GM10248 (cell line): ENCODE results near the gene TRHDE.

Experiments
- CTCF ChIA-PET: fragments of 300-600 bp; sonication (Branson Sonifier 250); formaldehyde crosslinking; extraction: SDS; loops from one replicate; lab custom pipeline; 2021; ENCODE audit warnings: antibody characterized with exemption; lab: Yijun Ruan, JAX
- POLR2A ChIA-PET: fragments of 350-650 bp; sonication (Branson Sonifier 250); formaldehyde crosslinking; extraction: SDS; loops from one replicate; lab custom pipeline; 2020; ENCODE audit warnings: antibody characterized with exemption; lab: Yijun Ruan, JAX
- DNase-seq: peaks from one replicate; pipeline ENCODE4 v3.0.0; 2012; ENCODE audit errors: extremely low spot score
- CTCF ChIP-seq: IDR thresholded peaks from 2 replicates; pipeline ENCODE4 v1.5.1; 2012; ENCODE audit warnings: mild to moderate bottlenecking, low read depth; ENCODE audit errors: extremely low read depth, missing control alignments, control extremely low read depth

TRHDE gene

DNA sequence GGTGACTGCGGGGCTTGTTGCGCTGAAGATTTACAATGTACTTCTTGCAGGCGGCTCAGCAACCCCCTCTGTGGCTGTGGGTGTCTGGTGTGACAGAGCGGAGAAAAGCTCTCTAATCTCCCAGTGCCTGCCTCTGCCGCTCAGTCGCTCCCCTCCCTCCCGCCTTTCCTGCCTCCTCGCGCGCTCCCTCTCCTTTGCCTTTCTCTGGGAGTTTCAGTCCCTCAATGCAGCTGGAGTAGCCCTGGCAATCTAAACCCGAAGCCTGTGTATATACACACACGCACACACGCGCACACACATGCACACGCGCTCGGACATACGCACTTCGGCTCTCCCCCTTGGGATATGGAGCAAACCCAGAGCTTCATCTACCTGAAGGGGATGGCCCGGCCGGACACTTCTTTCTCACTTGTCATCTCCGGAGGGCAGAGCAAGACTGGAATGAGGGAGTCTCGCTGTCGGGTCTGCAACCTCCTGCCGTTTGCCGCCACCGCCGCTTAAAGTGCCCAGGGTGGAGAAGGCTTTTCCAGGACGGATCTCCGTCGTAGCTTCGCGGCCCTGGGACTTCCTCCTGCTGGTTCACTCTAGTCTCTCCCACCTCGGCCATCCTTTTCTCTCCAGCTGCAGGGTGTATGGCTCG, 599 bp upstream of the TRHDE start:
- no peak for TF ChIP-seq CTCF
- CTCF ChIA-PET, result no interaction called here
- POLR2A ChIA-PET, result no interaction called here
- DNase-seq, result peak; percentile 11

GRCh38 chr12:72272731-72273498, 745 bp downstream of the TRHDE start:
- CTCF ChIA-PET, result interaction anchor here (1.4 to 3.0 kb wide), 2 partner anchors 9 to 12 kb away, joined by 3 to 9 read pairs; no protein-coding TSS in a partner anchor
- no peak for TF ChIP-seq CTCF
- DNase-seq, result peak; percentile 22
- POLR2A ChIA-PET, result no interaction called here

DNA sequence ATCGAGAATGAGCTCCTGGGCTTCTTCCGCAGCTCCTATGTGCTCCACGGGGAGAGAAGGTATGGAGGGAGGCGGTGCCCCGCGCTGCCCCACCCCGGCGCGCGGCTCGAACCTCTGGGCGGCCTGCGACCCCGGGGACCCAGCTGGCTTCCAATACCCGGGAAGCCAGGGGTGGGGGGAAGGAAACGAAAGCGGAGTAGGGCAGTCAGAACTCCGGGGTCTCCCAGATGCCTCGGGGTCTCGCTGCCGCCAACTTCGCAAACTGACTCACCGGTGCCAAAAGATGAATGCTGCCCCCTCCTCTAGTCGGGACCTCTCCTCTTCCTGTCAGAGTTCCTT, 1.3 kb downstream of the TRHDE start:
- DNase-seq, result peak; percentile 8
- POLR2A ChIA-PET, result no interaction called here
- TF ChIP-seq CTCF, result no peak
- CTCF ChIA-PET, result interaction anchor here (1.4 to 3.0 kb wide), 3 partner anchors 9 to 43 kb away, joined by 3 to 9 read pairs (median 5); no protein-coding TSS in a partner anchor

GRCh38 chr12:72273851-72274351, 1.7 kb downstream of the TRHDE start:
- POLR2A ChIA-PET, result no interaction called here
- CTCF ChIA-PET, result interaction anchor here (1.4 to 3.0 kb wide), 3 partner anchors 10 to 42 kb away, joined by 3 to 9 read pairs (median 5); no protein-coding TSS in a partner anchor
- DNase-seq, result peak; percentile 9
- TF ChIP-seq CTCF, result no peak

- POLR2A ChIA-PET, result no interaction called here
- CTCF ChIA-PET, result interaction anchor here (1.7 to 3.0 kb wide), 3 partner anchors 8 to 41 kb away, joined by 5 to 9 read pairs (median 6); no protein-coding TSS in a partner anchor
- TF ChIP-seq CTCF, result no peak
- DNase-seq, result no peak
Measured at GRCh38 chr12:72274931-72275330, 2.8 kb downstream of the TRHDE start.

- no peak for TF ChIP-seq CTCF
- CTCF ChIA-PET, result interaction anchor here (1.7 to 3.0 kb wide), 2 partner anchors 9 to 11 kb away, joined by 6 to 9 read pairs; no protein-coding TSS in a partner anchor
- DNase-seq, result no peak
- POLR2A ChIA-PET, result no interaction called here
Measured at GRCh38 chr12:72275526-72275925, 3.4 kb downstream of the TRHDE start.
